ENCODE data around the gene PLA2G4A. TPM values are rescaled to one million over a fixed set of nuclear protein-coding genes. Genes with fewer than 3 reads are reported as not detected.

The PLA2G4A gene
- total RNA-seq, 1 experiment from 2014 or later = 2.0 TPM

GRCh38 chr1:186804679-186805078, 24.1 kb upstream of the PLA2G4A start:
- H3K4me1 Mint-ChIP-seq (ENCODE audit: low read depth, unreplicated experiment) = no peaks in the 10 kb centered on the region
- H3K9me3 Mint-ChIP-seq (ENCODE audit: unreplicated experiment) = no peaks in the 10 kb centered on the region
- intact Hi-C loops (cut with micrococcal nuclease; ENCODE audit: unreplicated experiment) = no loop called here
- Histone ChIP-seq H3K4me1 (no peaks in the 10 kb centered on the region), H3K4me3 (ENCODE audit: low read depth, low read length) (no peak overlapping the region), H3K27me3 (replicated peaks; ENCODE audit: control insufficient read depth, insufficient read depth, low read length) (no peaks in the 10 kb centered on the region), H3K36me3 (ENCODE audit: control insufficient read depth, insufficient read depth, low read length) (no peaks in the 10 kb centered on the region), H3K9me3 (no peaks in the 10 kb centered on the region)
- DNase-seq = no peak
- no peak for TF ChIP-seq CTCF (IDR thresholded peaks at IDR 0.05; ENCODE audit: insufficient read depth in 1 of 2, low read depth in 1 of 2, low read length in 1 of 2, severe bottlenecking in 1 of 2, unreplicated experiment in 1 of 2)
- CTCF ChIA-PET = interaction anchor here (2.1 kb wide), 1 partner anchor 82 kb away, joined by 22 read pairs; no protein-coding TSS in a partner anchor
- BruUV-seq (replicated peaks) = no TSS peak
- no peak overlapping the region for H3K27ac Mint-ChIP-seq (ENCODE audit: unreplicated experiment)
- no peaks in the 10 kb centered on the region for H3K36me3 Mint-ChIP-seq (ENCODE audit: insufficient read depth, unreplicated experiment)
- no peaks in the 10 kb centered on the region for H3K27me3 Mint-ChIP-seq (ENCODE audit: insufficient read depth, unreplicated experiment)
- POLR2A ChIA-PET = no interaction called here
- H3K4me3 Mint-ChIP-seq (ENCODE audit: unreplicated experiment) = no peak overlapping the region

GRCh38 chr1:186806477-186806876, 22.3 kb upstream of the PLA2G4A start:
- peak; percentile 61 to 64 for TF ChIP-seq CTCF (IDR thresholded peaks at IDR 0.05; ENCODE audit: insufficient read depth in 1 of 2, low read depth in 1 of 2, low read length in 1 of 2, severe bottlenecking in 1 of 2, unreplicated experiment in 1 of 2)
- no peak overlapping the region for H3K27ac Mint-ChIP-seq (ENCODE audit: unreplicated experiment)
- Histone ChIP-seq H3K4me3 (ENCODE audit: low read depth, low read length) (no peak overlapping the region), H3K36me3 (ENCODE audit: control insufficient read depth, insufficient read depth, low read length) (no peaks in the 10 kb centered on the region), H3K9me3 (no peaks in the 10 kb centered on the region), H3K27me3 (replicated peaks; ENCODE audit: control insufficient read depth, insufficient read depth, low read length) (no peaks in the 10 kb centered on the region), H3K4me1 (no peaks in the 10 kb centered on the region)
- ChIA-PET CTCF (interaction anchor here (0.7 to 2.1 kb wide), 9 partner anchors 84 to 651 kb away, joined by 3 to 22 read pairs (median 4); partner anchors contain the start of genes ODR4, PTGS2 and TPR), POLR2A (no interaction called here)
- no peaks in the 10 kb centered on the region for H3K4me1 Mint-ChIP-seq (ENCODE audit: low read depth, unreplicated experiment)
- no peak overlapping the region for H3K4me3 Mint-ChIP-seq (ENCODE audit: unreplicated experiment)
- H3K36me3 Mint-ChIP-seq (ENCODE audit: insufficient read depth, unreplicated experiment) = no peaks in the 10 kb centered on the region
- BruUV-seq (replicated peaks) = no TSS peak
- H3K9me3 Mint-ChIP-seq (ENCODE audit: unreplicated experiment) = no peaks in the 10 kb centered on the region
- H3K27me3 Mint-ChIP-seq (ENCODE audit: insufficient read depth, unreplicated experiment) = no peaks in the 10 kb centered on the region
- DNase-seq = peak; percentile 48 to 52
- intact Hi-C loops (cut with micrococcal nuclease; ENCODE audit: unreplicated experiment) = loop anchor here (1.0 kb wide), 6 partner anchors 84 to 431 kb away; partner anchors contain the start of genes ODR4, PTGS2 and TPR

GRCh38 chr1:186807163-186807562, 21.6 kb upstream of the PLA2G4A start:
- H3K9me3 Mint-ChIP-seq (ENCODE audit: unreplicated experiment) = no peaks in the 10 kb centered on the region
- CTCF ChIA-PET = interaction anchor here (0.9 kb wide), 1 partner anchor 84 kb away, joined by 3 read pairs; no protein-coding TSS in a partner anchor
- Histone ChIP-seq H3K9me3 (no peaks in the 10 kb centered on the region), H3K4me1 (no peaks in the 10 kb centered on the region), H3K4me3 (ENCODE audit: low read depth, low read length) (no peak overlapping the region), H3K27me3 (replicated peaks; ENCODE audit: control insufficient read depth, insufficient read depth, low read length) (no peaks in the 10 kb centered on the region), H3K36me3 (ENCODE audit: control insufficient read depth, insufficient read depth, low read length) (no peaks in the 10 kb centered on the region)
- H3K27me3 Mint-ChIP-seq (ENCODE audit: insufficient read depth, unreplicated experiment) = no peaks in the 10 kb centered on the region
- H3K4me3 Mint-ChIP-seq (ENCODE audit: unreplicated experiment) = no peak overlapping the region
- DNase-seq = no peak
- no peaks in the 10 kb centered on the region for H3K4me1 Mint-ChIP-seq (ENCODE audit: low read depth, unreplicated experiment)
- TF ChIP-seq CTCF (IDR thresholded peaks at IDR 0.05; ENCODE audit: insufficient read depth in 1 of 2, low read depth in 1 of 2, low read length in 1 of 2, severe bottlenecking in 1 of 2, unreplicated experiment in 1 of 2) = no peak
- intact Hi-C loops (cut with micrococcal nuclease; ENCODE audit: unreplicated experiment) = loop anchor here (1.0 kb wide), 1 partner anchor 403 kb away; no protein-coding TSS in a partner anchor
- BruUV-seq (replicated peaks) = no TSS peak
- H3K36me3 Mint-ChIP-seq (ENCODE audit: insufficient read depth, unreplicated experiment) = no peaks in the 10 kb centered on the region
- H3K27ac Mint-ChIP-seq (ENCODE audit: unreplicated experiment) = no peak overlapping the region
- POLR2A ChIA-PET = no interaction called here
